ENCODE measurements around the gene MAD1L1.

GRCh38 chr7:1917221-1918062 lies 315.3 kb downstream of the MAD1L1 start:
- TF ChIP-seq CTCF (IDR thresholded peaks at IDR 0.05) (no peak), POLR2A (IDR thresholded peaks at IDR 0.05) (no peak)
